Measurements from ENCODE around the gene DUSP6.

DNA sequence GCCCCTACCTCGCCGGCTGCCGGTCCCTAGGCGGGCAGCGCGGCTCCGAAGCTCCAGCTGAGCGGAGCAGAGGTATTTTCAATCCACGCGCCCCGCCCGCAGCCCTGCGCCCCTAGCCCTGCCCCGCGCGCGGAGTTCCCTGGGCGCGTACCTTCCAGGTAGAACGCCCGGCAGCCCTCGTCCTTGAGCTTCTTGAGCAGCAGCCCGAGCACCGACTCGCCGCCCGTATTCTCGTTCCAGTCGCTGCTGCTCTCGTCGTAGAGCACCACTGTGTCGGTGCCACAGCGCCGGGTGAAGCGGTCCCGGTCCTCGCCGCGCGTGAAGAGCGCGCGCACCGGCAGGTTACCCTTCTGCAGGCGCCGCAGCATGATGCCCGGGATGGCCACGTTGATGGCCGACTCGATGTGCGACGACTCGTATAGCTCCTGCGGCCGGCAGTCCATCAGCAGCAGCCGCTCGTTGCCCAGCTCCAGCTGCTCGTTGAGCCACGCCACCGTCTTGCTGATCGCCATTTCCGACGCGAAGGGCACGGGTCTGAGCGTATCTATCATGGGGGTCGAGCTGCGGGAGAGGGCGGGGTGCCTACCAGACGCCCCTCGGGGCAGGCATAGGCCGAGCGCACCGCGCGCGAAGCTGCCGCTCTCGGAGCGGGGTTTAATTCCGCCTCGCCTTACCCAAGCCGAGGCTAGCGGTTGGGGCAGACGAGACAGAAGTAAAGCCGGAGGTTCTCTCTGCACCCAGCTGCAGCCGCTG, 636 bp downstream of the DUSP6 start:
- no peak for TF ChIP-seq POLR2AphosphoS5 (IDR thresholded peaks at IDR 0.05; ENCODE audit: low read depth, low read length)
- TF ChIP-seq POLR2A (IDR thresholded peaks at IDR 0.05; ENCODE audit: low read depth, low read length): no peak
- TF ChIP-seq TAF1 (IDR thresholded peaks at IDR 0.05; ENCODE audit: borderline replicate concordance, low read depth, low read length): no peak
